Measurements from ENCODE around the gene SSR3.
"Not testable (repeated sequence)": the region's sequence is repeated elsewhere in the genome, so short reads cannot be mapped to it uniquely, and the experiment has no call there.

SSR3 gene

GRCh38 chr3:156554842-156555687 lies at the start of gene SSR3:
Gene SSR3 (minus strand): TSS chr3:156555117. CDS start chr3:156555089, 28 bp downstream.
- peak; percentile 95 to 99 for DNase-seq (ENCODE audit: low read depth in 2 of 2)

DNA sequence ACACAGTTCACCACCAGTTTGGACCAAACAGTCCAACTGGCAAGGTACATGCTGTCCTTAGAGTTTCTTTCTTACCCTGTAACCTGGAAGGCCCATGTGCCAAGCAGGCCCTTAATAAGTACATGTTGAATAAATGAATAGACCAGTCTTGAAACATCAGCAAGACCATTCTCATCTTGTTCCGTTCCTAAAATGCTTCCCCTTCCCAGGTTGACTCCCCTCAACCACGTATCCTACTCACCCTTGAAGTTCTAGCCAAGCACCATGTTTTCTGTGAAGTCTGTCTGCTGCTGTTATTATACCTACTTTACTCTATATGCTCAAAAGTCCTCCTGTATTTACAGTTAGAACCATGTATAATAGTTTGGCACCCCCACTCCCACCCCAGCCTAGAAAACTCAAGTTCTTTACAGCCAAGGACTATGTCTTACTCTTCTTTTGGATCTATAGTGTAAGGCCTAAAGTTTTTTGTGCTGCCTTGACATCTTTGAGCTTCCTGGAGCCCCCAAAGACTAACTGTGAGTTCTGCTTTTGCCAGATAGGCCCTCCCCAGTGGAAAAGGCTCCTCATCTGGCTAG lies 49.2 kb upstream of the SSR3 start:
- no peak for DNase-seq (ENCODE audit: low read depth in 2 of 2)

GRCh38 chr3:156603379-156604017 lies 48.6 kb upstream of the SSR3 start:
- DNase-seq (ENCODE audit: low read depth in 2 of 2), result no peak

- DNase-seq (ENCODE audit: low read depth in 2 of 2), result no peak
Measured at GRCh38 chr3:156602424-156602823, 47.5 kb upstream of the SSR3 start.

- DNase-seq (ENCODE audit: low read depth in 2 of 2), result no peak
Measured at GRCh38 chr3:156601497-156601896, 46.6 kb upstream of the SSR3 start.

DNA sequence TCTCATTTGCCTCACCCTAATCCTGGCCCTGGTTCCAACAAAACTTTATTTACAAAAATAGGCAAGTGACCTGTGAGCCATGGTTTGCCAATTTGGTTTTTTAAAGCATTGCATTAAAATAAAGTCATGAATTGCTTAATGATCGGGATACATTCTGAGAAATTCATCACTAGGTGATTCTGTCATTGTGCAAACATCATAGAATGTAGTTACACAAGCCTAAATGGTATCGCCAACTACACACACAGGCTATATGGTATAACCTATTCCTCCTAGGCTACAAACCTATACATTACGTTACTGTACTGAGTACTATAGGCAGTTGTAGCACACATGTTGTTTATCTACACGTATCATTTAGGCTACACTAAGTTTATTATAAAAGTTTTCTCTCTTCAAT lies 45.9 kb upstream of the SSR3 start:
- no peak for DNase-seq (ENCODE audit: low read depth in 2 of 2)

- no peak for DNase-seq (ENCODE audit: low read depth in 2 of 2)
Measured at GRCh38 chr3:156599089-156599874, 44.4 kb upstream of the SSR3 start.

DNA sequence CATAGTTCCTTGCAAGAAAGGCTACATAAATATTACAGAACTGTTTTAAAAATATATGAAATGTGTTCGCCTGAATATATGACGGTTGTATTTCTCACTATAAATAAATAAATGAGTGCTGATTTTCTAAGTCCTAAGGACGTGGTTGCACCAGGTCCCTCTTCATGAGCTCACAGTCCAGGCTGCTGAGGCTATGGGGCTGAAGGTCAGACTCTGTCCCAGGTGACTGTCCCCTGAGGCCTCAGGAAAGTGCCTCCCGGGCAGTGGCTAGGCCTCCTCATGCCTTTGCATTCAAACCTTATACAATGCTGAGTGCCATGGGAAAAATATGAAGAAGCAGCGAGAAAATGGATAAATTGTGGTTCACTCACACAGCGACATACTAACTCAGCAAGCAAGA lies 43.5 kb upstream of the SSR3 start:
- no peak for DNase-seq (ENCODE audit: low read depth in 2 of 2)

DNA sequence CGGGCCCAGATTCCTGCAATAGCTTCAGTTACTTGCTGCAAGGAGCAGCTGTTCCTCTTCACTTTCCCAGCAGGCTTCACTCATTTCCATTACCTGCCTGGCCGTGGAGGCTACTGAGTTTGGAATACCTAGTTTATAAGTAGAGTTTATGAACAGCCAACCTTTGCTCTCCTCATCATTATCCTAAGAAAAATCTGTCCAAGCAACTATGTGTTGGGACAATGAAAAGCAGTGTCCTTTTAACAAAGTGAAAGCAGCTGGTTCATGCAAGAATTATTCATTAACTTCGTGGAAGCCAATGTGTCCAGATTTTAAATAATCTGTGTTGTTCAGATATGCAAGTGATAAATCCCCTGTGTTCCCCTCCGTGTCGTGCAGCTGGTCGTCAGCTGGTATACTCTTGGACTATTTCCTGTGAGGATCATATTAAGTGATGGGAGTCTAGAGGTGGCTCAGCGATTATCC lies 39.3 kb upstream of the SSR3 start:
- DNase-seq (ENCODE audit: low read depth in 2 of 2), result no peak

- no peak for DNase-seq (ENCODE audit: low read depth in 2 of 2)
Measured at GRCh38 chr3:156593814-156594213, 38.9 kb upstream of the SSR3 start.

GRCh38 chr3:156589806-156590205 lies 34.9 kb upstream of the SSR3 start:
- DNase-seq (ENCODE audit: low read depth in 2 of 2), result not testable (repeated sequence)

- DNase-seq (ENCODE audit: low read depth in 2 of 2), result no peak
Measured at GRCh38 chr3:156587760-156588069, 32.8 kb upstream of the SSR3 start.

DNA sequence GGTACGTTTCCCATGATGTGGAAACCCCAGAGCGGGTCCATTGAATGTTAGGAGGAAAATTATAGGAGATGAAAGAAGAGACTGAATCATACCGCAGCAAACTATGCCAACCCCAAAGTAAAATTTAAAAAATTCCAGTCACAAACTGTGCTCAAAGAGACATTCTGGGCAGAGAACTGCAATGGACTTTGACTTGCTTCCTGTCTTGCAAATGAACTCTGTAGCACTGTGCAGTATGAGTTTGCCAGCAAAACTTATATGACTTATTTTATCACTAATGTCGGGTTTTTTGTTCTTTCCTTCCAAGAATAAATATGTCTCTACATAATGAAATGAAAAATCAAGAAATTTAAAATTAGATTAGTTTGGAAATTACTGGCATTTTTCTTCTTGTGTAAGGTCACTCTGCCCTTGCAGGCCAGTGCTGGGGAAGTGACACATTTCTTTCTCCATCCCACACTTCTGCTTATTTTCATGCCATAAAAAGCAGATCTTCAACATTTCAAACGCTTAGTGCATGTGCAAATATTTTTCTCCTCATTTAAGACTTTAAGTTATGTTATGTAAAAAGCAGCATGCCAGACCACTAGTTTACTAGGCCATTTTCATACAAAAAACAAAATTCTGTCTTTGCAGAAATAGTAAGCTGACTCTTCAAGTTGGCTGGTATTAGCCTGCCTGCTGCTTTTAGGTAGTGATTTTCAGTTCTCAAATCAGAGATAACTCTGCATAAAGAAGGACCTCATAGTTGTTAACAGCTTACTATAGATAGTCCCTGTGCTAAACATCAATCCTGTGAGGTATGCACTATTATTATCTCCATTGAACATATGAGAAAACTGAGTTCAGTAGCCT lies 32.2 kb upstream of the SSR3 start:
- no peak for DNase-seq (ENCODE audit: low read depth in 2 of 2)

GRCh38 chr3:156583469-156583868 lies 28.6 kb upstream of the SSR3 start:
- no peak for DNase-seq (ENCODE audit: low read depth in 2 of 2)

DNA sequence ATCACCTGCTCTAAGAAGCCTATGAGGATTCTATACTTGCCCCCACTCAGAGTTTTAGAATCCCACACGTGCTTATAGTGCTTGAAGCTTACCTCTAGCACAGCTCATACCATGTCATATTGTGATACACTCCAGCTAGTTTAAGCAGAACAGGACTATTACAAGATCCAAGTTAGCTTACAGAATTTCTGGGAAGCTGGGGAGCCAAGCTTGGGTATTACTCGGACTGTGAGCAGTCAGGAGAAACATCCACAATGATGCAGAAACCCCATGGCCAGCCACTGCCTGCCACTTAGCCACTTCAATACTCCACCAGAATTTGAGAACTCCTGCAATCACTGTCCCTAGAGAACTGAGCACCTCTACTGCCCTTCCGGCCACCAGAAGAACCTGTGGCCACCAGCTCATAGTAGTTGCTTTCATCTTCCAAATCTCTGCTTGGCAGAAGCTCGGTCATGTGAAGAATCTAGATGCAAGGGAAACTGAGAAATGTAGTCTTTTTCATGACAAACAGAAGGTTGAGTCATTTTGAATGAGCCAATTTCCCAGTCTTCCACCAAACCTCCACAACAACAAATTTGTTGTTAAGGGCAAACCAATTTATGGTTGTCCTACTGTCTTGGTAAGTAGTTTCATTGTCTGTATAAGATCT lies 27.7 kb upstream of the SSR3 start:
- no peak for DNase-seq (ENCODE audit: low read depth in 2 of 2)

DNA sequence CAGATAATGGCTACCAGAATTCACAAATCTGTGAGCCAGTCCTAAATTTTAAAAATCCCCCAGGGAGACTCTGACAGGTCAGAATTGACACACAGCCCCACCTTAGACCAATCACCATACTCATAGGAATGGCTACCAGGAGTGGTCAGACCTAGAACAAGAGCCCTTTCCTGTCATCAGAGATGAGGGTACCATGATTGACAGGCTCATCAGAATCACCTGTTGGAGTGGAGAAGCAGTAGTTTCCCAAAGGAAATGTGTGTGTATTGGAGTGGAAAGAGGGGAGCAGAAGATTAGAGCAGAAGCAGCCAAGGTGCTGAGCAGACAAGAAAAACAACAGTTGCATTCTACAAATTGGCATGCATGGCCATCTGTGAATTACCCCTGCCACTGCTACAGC lies 27.0 kb upstream of the SSR3 start:
- no peak for DNase-seq (ENCODE audit: low read depth in 2 of 2)

GRCh38 chr3:156581033-156581432 lies 26.1 kb upstream of the SSR3 start:
- no peak for DNase-seq (ENCODE audit: low read depth in 2 of 2)

GRCh38 chr3:156579427-156579851 lies 24.5 kb upstream of the SSR3 start:
- no peak for DNase-seq (ENCODE audit: low read depth in 2 of 2)

- DNase-seq (ENCODE audit: low read depth in 2 of 2), result no peak
Measured at GRCh38 chr3:156577736-156578135, 22.8 kb upstream of the SSR3 start.

DNA sequence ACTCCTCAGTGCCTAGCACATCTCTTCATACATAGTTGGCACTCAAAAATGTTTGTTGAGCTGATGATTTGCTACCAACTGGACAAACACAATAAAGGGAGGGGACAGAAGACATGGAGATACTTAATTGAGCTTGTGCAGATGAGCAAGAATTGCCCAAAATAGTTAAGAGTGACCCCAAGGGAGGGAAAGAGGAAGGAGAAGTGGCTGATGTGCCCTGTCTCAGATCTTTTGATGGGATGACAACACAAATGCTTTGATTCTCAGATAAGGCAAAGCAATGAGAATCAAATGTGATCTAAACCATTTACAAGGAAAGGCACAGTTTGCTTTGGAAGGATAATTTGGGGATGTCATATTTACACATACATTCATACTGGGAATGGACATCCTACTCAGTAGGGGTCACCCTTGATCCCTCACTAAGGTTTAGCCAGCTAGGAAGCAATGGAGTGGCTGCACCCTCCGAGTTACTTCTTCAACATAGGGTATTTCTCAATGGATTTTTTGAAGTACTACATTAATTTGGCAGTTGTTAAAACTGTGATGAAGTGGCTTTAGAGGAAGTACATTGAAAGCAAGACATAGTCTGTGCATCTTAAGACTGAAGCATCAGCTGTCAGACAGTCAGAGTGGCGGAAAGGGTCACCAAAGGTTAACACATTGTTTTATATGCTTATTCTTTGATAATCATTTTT lies 21.9 kb upstream of the SSR3 start:
- no peak for DNase-seq (ENCODE audit: low read depth in 2 of 2)

All from stimulated activated CD4-positive, alpha-beta T cell treated with anti-CD3 and anti-CD28 coated beads, Interleukin-4, amount 100 ng/mL, for 48 hours (primary cell).